ENCODE data around the gene PGAP6.
A peak's percentile ranks its signal among the peaks of the same experiment; 100 is the strongest.
"Not testable (repeated sequence)": the region's sequence is repeated elsewhere in the genome, so short reads cannot be mapped to it uniquely, and the experiment has no call there.

PGAP6 gene

GRCh38 chr16:392450-393030 is 10.8 kb upstream of the PGAP6 start:
- TF ChIP-seq CTCF (IDR thresholded peaks at IDR 0.05; ENCODE audit: low read length, missing control alignments), result no peak
- H3K4me3 ChIP-seq (replicated peaks; ENCODE audit: low read depth, low read length), result no peak overlapping the region
- no peak for DNase-seq (ENCODE audit: low read depth)

- TF ChIP-seq CTCF (IDR thresholded peaks at IDR 0.05; ENCODE audit: low read length, missing control alignments), result peak; percentile 76
- peak; percentile 73 for DNase-seq (ENCODE audit: low read depth)
- no peak overlapping the region for H3K4me3 ChIP-seq (replicated peaks; ENCODE audit: low read depth, low read length)
Measured at GRCh38 chr16:391885-392335, 10.1 kb upstream of the PGAP6 start.

- DNase-seq (ENCODE audit: low read depth), result no peak
- TF ChIP-seq CTCF (IDR thresholded peaks at IDR 0.05; ENCODE audit: low read length, missing control alignments), result no peak
- no peak overlapping the region for H3K4me3 ChIP-seq (replicated peaks; ENCODE audit: low read depth, low read length)
Measured at GRCh38 chr16:389352-389751, 7.6 kb upstream of the PGAP6 start.

- H3K4me3 ChIP-seq (replicated peaks; ENCODE audit: low read depth, low read length), result not testable (repeated sequence)
- peak; percentile 54 for DNase-seq (ENCODE audit: low read depth)
- TF ChIP-seq CTCF (IDR thresholded peaks at IDR 0.05; ENCODE audit: low read length, missing control alignments), result peak; percentile 19
Measured at GRCh38 chr16:387761-388666, 6.2 kb upstream of the PGAP6 start.

GRCh38 chr16:386641-387156 is 4.9 kb upstream of the PGAP6 start:
- DNase-seq (ENCODE audit: low read depth), result no peak
- H3K4me3 ChIP-seq (replicated peaks; ENCODE audit: low read depth, low read length), result no peak overlapping the region
- TF ChIP-seq CTCF (IDR thresholded peaks at IDR 0.05; ENCODE audit: low read length, missing control alignments), result no peak

GRCh38 chr16:383326-384051 is 1.7 kb upstream of the PGAP6 start:
- DNase-seq (ENCODE audit: low read depth), result no peak
- H3K4me3 ChIP-seq (replicated peaks; ENCODE audit: low read depth, low read length), result peak overlapping the region; percentile 22
- no peak for TF ChIP-seq CTCF (IDR thresholded peaks at IDR 0.05; ENCODE audit: low read length, missing control alignments)

All from fibroblast of pulmonary artery (primary cell).